ENCODE data around the gene DAB2IP. TPM values are rescaled to one million over a fixed set of nuclear protein-coding genes. Genes with fewer than 3 reads are reported as not detected.

Gene DAB2IP
- total and polyA plus RNA-seq, 2 donors (not counting 1 experiment from before 2014, with no cell fraction given): 14.6 to 16.5 TPM

- H3K4me3 ChIP-seq (replicated peaks in 1 of 4; ENCODE audit: control extremely low read depth in 1 of 4, insufficient read depth in 1 of 4, low read depth in 3 of 4, low read length in 4 of 4): no peak overlapping the region
- H3K9me3 ChIP-seq (ENCODE audit: control insufficient read depth, insufficient read depth, low read depth, low read length): no peaks in the 10 kb centered on the region
- H3K27ac ChIP-seq (ENCODE audit: insufficient read depth, low read length): no peak overlapping the region
- no peaks in the 10 kb centered on the region for H3K79me2 ChIP-seq (ENCODE audit: control insufficient read depth, insufficient read depth, low read length)
- H3K36me3 ChIP-seq (ENCODE audit: control insufficient read depth, insufficient read depth, low read length): no peaks in the 10 kb centered on the region
- H2AFZ ChIP-seq (ENCODE audit: low read length): no peak overlapping the region
- H3K9ac ChIP-seq (ENCODE audit: insufficient read depth, low read length): no peak overlapping the region
- H3K27me3 ChIP-seq (ENCODE audit: control insufficient read depth, insufficient read depth, low read length): no peaks in the 10 kb centered on the region
- peak overlapping the region; percentile 5 for H3K4me2 ChIP-seq (ENCODE audit: extremely low read depth, insufficient read depth, low read length)
- H3K4me1 ChIP-seq (ENCODE audit: control insufficient read depth, extremely low read depth, insufficient read depth, low read length): peaks cover 6% of the 10 kb centered on the region
- DNase-seq (ENCODE audit: low read depth in 2 of 2): peak; percentile 39 to 92
- H4K20me1 ChIP-seq (ENCODE audit: control insufficient read depth, extremely low read depth, insufficient read depth, low read length): no peaks in the 10 kb centered on the region
- TF ChIP-seq EZH2 (IDR thresholded peaks at IDR 0.05; ENCODE audit: low read length, missing control alignments) (no peak), CTCF (conservative IDR thresholded peaks at IDR 0.05 in 1 of 2, IDR thresholded peaks at IDR 0.05 in 1 of 2; ENCODE audit: low read depth in 1 of 2, low read length in 2 of 2) (peak in 1 of 2 donors; percentile 4)
Observed at GRCh38 chr9:121609822-121610637, 41.4 kb upstream of the DAB2IP start.

GRCh38 chr9:121610638-121610953 lies 40.8 kb upstream of the DAB2IP start:
- no peak overlapping the region for H3K4me3 ChIP-seq (replicated peaks in 1 of 4; ENCODE audit: control extremely low read depth in 1 of 4, insufficient read depth in 1 of 4, low read depth in 3 of 4, low read length in 4 of 4)
- H3K27ac ChIP-seq (ENCODE audit: insufficient read depth, low read length): no peak overlapping the region
- H3K4me1 ChIP-seq (ENCODE audit: control insufficient read depth, extremely low read depth, insufficient read depth, low read length): peaks cover 6% of the 10 kb centered on the region
- no peak overlapping the region for H3K9ac ChIP-seq (ENCODE audit: insufficient read depth, low read length)
- no peaks in the 10 kb centered on the region for H3K9me3 ChIP-seq (ENCODE audit: control insufficient read depth, insufficient read depth, low read depth, low read length)
- TF ChIP-seq EZH2 (IDR thresholded peaks at IDR 0.05; ENCODE audit: low read length, missing control alignments) (no peak), CTCF (conservative IDR thresholded peaks at IDR 0.05 in 1 of 2, IDR thresholded peaks at IDR 0.05 in 1 of 2; ENCODE audit: low read depth in 1 of 2, low read length in 2 of 2) (no peak)
- no peak for DNase-seq (ENCODE audit: low read depth in 2 of 2)
- H4K20me1 ChIP-seq (ENCODE audit: control insufficient read depth, extremely low read depth, insufficient read depth, low read length): no peaks in the 10 kb centered on the region
- H3K4me2 ChIP-seq (ENCODE audit: extremely low read depth, insufficient read depth, low read length): no peak overlapping the region
- no peaks in the 10 kb centered on the region for H3K36me3 ChIP-seq (ENCODE audit: control insufficient read depth, insufficient read depth, low read length)
- H3K79me2 ChIP-seq (ENCODE audit: control insufficient read depth, insufficient read depth, low read length): no peaks in the 10 kb centered on the region
- no peaks in the 10 kb centered on the region for H3K27me3 ChIP-seq (ENCODE audit: control insufficient read depth, insufficient read depth, low read length)
- no peak overlapping the region for H2AFZ ChIP-seq (ENCODE audit: low read length)

GRCh38 chr9:121612511-121612998 lies 38.9 kb upstream of the DAB2IP start:
- TF ChIP-seq CTCF (conservative IDR thresholded peaks at IDR 0.05 in 1 of 2, IDR thresholded peaks at IDR 0.05 in 1 of 2; ENCODE audit: low read depth in 1 of 2, low read length in 2 of 2) (no peak), EZH2 (IDR thresholded peaks at IDR 0.05; ENCODE audit: low read length, missing control alignments) (no peak)
- no peak overlapping the region for H3K9ac ChIP-seq (ENCODE audit: insufficient read depth, low read length)
- H3K4me1 ChIP-seq (ENCODE audit: control insufficient read depth, extremely low read depth, insufficient read depth, low read length): peaks cover 4% of the 10 kb centered on the region

More at GRCh38 chr9:121612511-121612998, 38.9 kb upstream of the DAB2IP start:
- no peaks in the 10 kb centered on the region for H3K79me2 ChIP-seq (ENCODE audit: control insufficient read depth, insufficient read depth, low read length)
- H3K4me2 ChIP-seq (ENCODE audit: extremely low read depth, insufficient read depth, low read length): no peak overlapping the region
- H3K27me3 ChIP-seq (ENCODE audit: control insufficient read depth, insufficient read depth, low read length): no peaks in the 10 kb centered on the region
- H4K20me1 ChIP-seq (ENCODE audit: control insufficient read depth, extremely low read depth, insufficient read depth, low read length): no peaks in the 10 kb centered on the region
- no peak overlapping the region for H2AFZ ChIP-seq (ENCODE audit: low read length)
- no peaks in the 10 kb centered on the region for H3K36me3 ChIP-seq (ENCODE audit: control insufficient read depth, insufficient read depth, low read length)
- H3K4me3 ChIP-seq (replicated peaks in 1 of 4; ENCODE audit: control extremely low read depth in 1 of 4, insufficient read depth in 1 of 4, low read depth in 3 of 4, low read length in 4 of 4): no peak overlapping the region
- DNase-seq (ENCODE audit: low read depth in 2 of 2): no peak
- no peaks in the 10 kb centered on the region for H3K9me3 ChIP-seq (ENCODE audit: control insufficient read depth, insufficient read depth, low read depth, low read length)
- no peak overlapping the region for H3K27ac ChIP-seq (ENCODE audit: insufficient read depth, low read length)
